ENCODE measurements around the gene IP6K1.
"Not testable (repeated sequence)": the region's sequence is repeated elsewhere in the genome, so short reads cannot be mapped to it uniquely, and the experiment has no call there.

The IP6K1 gene

GRCh38 chr3:49794431-49794830 is 8.1 kb upstream of the IP6K1 start:
- DNase-seq (ENCODE audit: low read depth in 2 of 3, low spot score in 2 of 3), result no peak

GRCh38 chr3:49793486-49794085 is 7.2 kb upstream of the IP6K1 start:
- no peak for DNase-seq (ENCODE audit: low read depth in 2 of 3, low spot score in 2 of 3)

GRCh38 chr3:49792371-49793150 is 6.2 kb upstream of the IP6K1 start:
- no peak for DNase-seq (ENCODE audit: low read depth in 2 of 3, low spot score in 2 of 3)

GRCh38 chr3:49791571-49791970 is 5.2 kb upstream of the IP6K1 start:
- DNase-seq (ENCODE audit: low read depth in 2 of 3, low spot score in 2 of 3), result no peak

- DNase-seq (ENCODE audit: low read depth in 2 of 3, low spot score in 2 of 3), result no peak
Measured at GRCh38 chr3:49790626-49791411, 4.5 kb upstream of the IP6K1 start.

- DNase-seq (ENCODE audit: low read depth in 2 of 3, low spot score in 2 of 3), result no peak
Measured at GRCh38 chr3:49788056-49788455, 1.7 kb upstream of the IP6K1 start.

GRCh38 chr3:49787536-49787935 is 1.2 kb upstream of the IP6K1 start:
- no peak for DNase-seq (ENCODE audit: low read depth in 2 of 3, low spot score in 2 of 3)

GRCh38 chr3:49787182-49787464 is 781 bp upstream of the IP6K1 start:
- DNase-seq (ENCODE audit: low read depth in 2 of 3, low spot score in 2 of 3), result no peak

- DNase-seq (ENCODE audit: low read depth in 2 of 3, low spot score in 2 of 3), result no peak
Measured at GRCh38 chr3:49785565-49786356, 581 bp downstream of the IP6K1 start.

GRCh38 chr3:49782277-49782676 is 4.1 kb downstream of the IP6K1 start:
- not testable (repeated sequence) for DNase-seq (ENCODE audit: low read depth in 2 of 3, low spot score in 2 of 3)

GRCh38 chr3:49781415-49782199 is 4.7 kb downstream of the IP6K1 start:
- no peak for DNase-seq (ENCODE audit: low read depth in 2 of 3, low spot score in 2 of 3)

GRCh38 chr3:49780975-49781365 is 5.4 kb downstream of the IP6K1 start:
- DNase-seq (ENCODE audit: low read depth in 2 of 3, low spot score in 2 of 3), result not testable (repeated sequence)

GRCh38 chr3:49780080-49780974 is 6.0 kb downstream of the IP6K1 start:
- DNase-seq (ENCODE audit: low read depth in 2 of 3, low spot score in 2 of 3), result no peak

GRCh38 chr3:49779358-49780079 is 6.8 kb downstream of the IP6K1 start:
- DNase-seq (ENCODE audit: low read depth in 2 of 3, low spot score in 2 of 3), result no peak

GRCh38 chr3:49776101-49776500 is 10.2 kb downstream of the IP6K1 start:
- DNase-seq (ENCODE audit: low read depth in 2 of 3, low spot score in 2 of 3), result not testable (repeated sequence)

- DNase-seq (ENCODE audit: low read depth in 2 of 3, low spot score in 2 of 3), result no peak
Measured at GRCh38 chr3:49775538-49775937, 10.8 kb downstream of the IP6K1 start.

GRCh38 chr3:49772703-49773102 is 13.6 kb downstream of the IP6K1 start:
- no peak for DNase-seq (ENCODE audit: low read depth in 2 of 3, low spot score in 2 of 3)

GRCh38 chr3:49771340-49771938 is 14.9 kb downstream of the IP6K1 start:
- no peak for DNase-seq (ENCODE audit: low read depth in 2 of 3, low spot score in 2 of 3)

GRCh38 chr3:49769926-49770325 is 16.4 kb downstream of the IP6K1 start:
- no peak for DNase-seq (ENCODE audit: low read depth in 2 of 3, low spot score in 2 of 3)
